ENCODE data around the gene HTRA2.

The HTRA2 gene

GRCh38 chr2:74524955-74525716 is 4.6 kb upstream of the HTRA2 start:
- peaks cover 37% of the 10 kb centered on the region for H3K36me3 ChIP-seq (ENCODE audit: insufficient read depth, low read length)
- H3K27me3 ChIP-seq (ENCODE audit: insufficient read depth, low read length), result no peaks in the 10 kb centered on the region
- TF ChIP-seq CTCF (IDR thresholded peaks at IDR 0.05; ENCODE audit: low read length) (no peak), EZH2 (IDR thresholded peaks at IDR 0.05; ENCODE audit: borderline replicate concordance, low read length) (no peak)
- peaks cover 14% of the 10 kb centered on the region for H3K4me1 ChIP-seq (ENCODE audit: insufficient read depth, low read length, severe bottlenecking)
- peaks cover 10% of the 10 kb centered on the region for H3K79me2 ChIP-seq (ENCODE audit: insufficient read depth, low read length)
- no peaks in the 10 kb centered on the region for H3K9me2 ChIP-seq (ENCODE audit: low read depth, low read length)
- no peaks in the 10 kb centered on the region for H4K20me1 ChIP-seq (ENCODE audit: insufficient read depth, low read length)
- no peaks in the 10 kb centered on the region for H3K9me3 ChIP-seq (ENCODE audit: low read length)
- no peak overlapping the region for H3K27ac ChIP-seq (ENCODE audit: low read depth, low read length, poor library complexity, severe bottlenecking)
- no peak overlapping the region for H3K9ac ChIP-seq (ENCODE audit: low read length)
- H3K4me3 ChIP-seq (ENCODE audit: low read depth, low read length, poor library complexity, severe bottlenecking), result no peak overlapping the region
- H2AFZ ChIP-seq (ENCODE audit: low read length), result no peak overlapping the region
- no peak overlapping the region for H3K4me2 ChIP-seq (ENCODE audit: low read length)
- no peaks in the 10 kb centered on the region for H3F3A ChIP-seq (ENCODE audit: insufficient read depth, low read length)

- H3K27ac ChIP-seq (ENCODE audit: low read depth, low read length, poor library complexity, severe bottlenecking), result no peak within 1 kb of the TSS
- peaks cover 10% of the 10 kb centered on the region for H3K79me2 ChIP-seq (ENCODE audit: insufficient read depth, low read length)
- no peaks in the 10 kb centered on the region for H3K27me3 ChIP-seq (ENCODE audit: insufficient read depth, low read length)
- H3K9me2 ChIP-seq (ENCODE audit: low read depth, low read length), result no peaks in the 10 kb centered on the region
- H3K4me2 ChIP-seq (ENCODE audit: low read length), result no peak within 1 kb of the TSS
- peaks cover 37% of the 10 kb centered on the region for H3K36me3 ChIP-seq (ENCODE audit: insufficient read depth, low read length)
- H3K9ac ChIP-seq (ENCODE audit: low read length), result no peak within 1 kb of the TSS
- TF ChIP-seq EZH2 (IDR thresholded peaks at IDR 0.05; ENCODE audit: borderline replicate concordance, low read length) (no peak), CTCF (IDR thresholded peaks at IDR 0.05; ENCODE audit: low read length) (no peak)
- no peaks in the 10 kb centered on the region for H4K20me1 ChIP-seq (ENCODE audit: insufficient read depth, low read length)
- H3K4me1 ChIP-seq (ENCODE audit: insufficient read depth, low read length, severe bottlenecking), result peaks cover 19% of the 10 kb centered on the region
- H2AFZ ChIP-seq (ENCODE audit: low read length), result no peak within 1 kb of the TSS
- no peaks in the 10 kb centered on the region for H3F3A ChIP-seq (ENCODE audit: insufficient read depth, low read length)
- no peak within 1 kb of the TSS for H3K4me3 ChIP-seq (ENCODE audit: low read depth, low read length, poor library complexity, severe bottlenecking)
- H3K9me3 ChIP-seq (ENCODE audit: low read length), result no peaks in the 10 kb centered on the region
Observed at GRCh38 chr2:74525717-74526648, 3.8 kb upstream of the HTRA2 start, which contains the start of gene DQX1. Gene DQX1 (minus strand): TSS chr2:74526231. CDS start chr2:74525729, 502 bp downstream.

- TF ChIP-seq CTCF (IDR thresholded peaks at IDR 0.05; ENCODE audit: low read length) (no peak), EZH2 (IDR thresholded peaks at IDR 0.05; ENCODE audit: borderline replicate concordance, low read length) (no peak)
- Histone ChIP-seq H3K36me3 (ENCODE audit: insufficient read depth, low read length) (peaks cover 42% of the 10 kb centered on the region), H3K4me3 (ENCODE audit: low read depth, low read length, poor library complexity, severe bottlenecking) (no peak overlapping the region), H4K20me1 (ENCODE audit: insufficient read depth, low read length) (no peaks in the 10 kb centered on the region), H3K79me2 (ENCODE audit: insufficient read depth, low read length) (peaks cover 10% of the 10 kb centered on the region), H3K9ac (ENCODE audit: low read length) (no peak overlapping the region), H3K4me2 (ENCODE audit: low read length) (no peak overlapping the region), H3F3A (ENCODE audit: insufficient read depth, low read length) (no peaks in the 10 kb centered on the region), H2AFZ (ENCODE audit: low read length) (no peak overlapping the region), H3K4me1 (ENCODE audit: insufficient read depth, low read length, severe bottlenecking) (peaks cover 26% of the 10 kb centered on the region), H3K27ac (ENCODE audit: low read depth, low read length, poor library complexity, severe bottlenecking) (no peak overlapping the region), H3K9me3 (ENCODE audit: low read length) (no peaks in the 10 kb centered on the region), H3K9me2 (ENCODE audit: low read depth, low read length) (no peaks in the 10 kb centered on the region), H3K27me3 (ENCODE audit: insufficient read depth, low read length) (no peaks in the 10 kb centered on the region)
Observed at GRCh38 chr2:74526649-74527230, 3.0 kb upstream of the HTRA2 start.

All from OCI-LY1 (cell line).